ENCODE data around the gene RERG.
A peak's percentile ranks its signal among the peaks of the same experiment; 100 is the strongest.
"Not testable (repeated sequence)": the region's sequence is repeated elsewhere in the genome, so short reads cannot be mapped to it uniquely, and the experiment has no call there.

RERG gene

DNA sequence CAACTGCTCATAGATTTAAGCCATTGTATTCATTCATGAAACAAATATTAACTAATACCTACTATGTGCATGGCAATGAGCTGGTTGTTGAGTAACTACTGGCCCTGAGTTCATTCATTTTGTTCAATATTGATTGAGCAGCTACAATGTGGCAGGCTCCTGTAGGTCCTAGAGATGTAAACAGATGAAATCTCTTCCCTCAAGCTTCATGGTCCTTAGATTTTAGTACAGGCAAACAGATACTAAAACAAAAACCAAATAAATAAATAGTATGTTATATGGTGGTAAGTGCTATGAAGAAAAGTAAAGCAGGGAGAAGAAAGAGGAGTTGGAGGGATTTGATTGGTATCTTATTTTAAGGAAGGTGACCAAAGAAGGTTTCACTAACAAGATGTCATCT lies 77.8 kb downstream of the RERG start:
- DNase-seq (ENCODE audit: low read depth): no peak

- no peak for DNase-seq (ENCODE audit: low read depth)
Observed at GRCh38 chr12:15142711-15143110, 78.5 kb downstream of the RERG start.

DNA sequence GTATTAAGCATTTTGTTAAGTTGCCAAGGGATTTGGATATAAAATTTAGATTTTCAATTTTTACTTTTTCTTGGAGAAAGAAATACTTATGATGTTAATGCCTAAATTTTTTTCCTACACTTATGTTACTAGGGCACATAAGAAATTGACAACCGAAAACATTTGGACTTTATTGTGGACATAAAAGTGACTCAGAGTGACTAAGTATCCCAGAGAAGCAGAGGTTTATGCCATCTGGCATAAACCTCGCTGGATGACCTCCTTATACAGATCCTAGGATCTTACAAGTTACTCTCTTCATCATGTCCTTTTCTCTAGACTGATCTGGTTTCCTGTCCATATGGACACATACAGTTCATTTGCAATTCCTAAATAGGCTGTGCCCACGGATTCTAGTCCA lies 89.8 kb downstream of the RERG start:
- DNase-seq (ENCODE audit: low read depth): peak; percentile 84

GRCh38 chr12:15130541-15130940 lies 90.7 kb downstream of the RERG start:
- DNase-seq (ENCODE audit: low read depth): no peak

GRCh38 chr12:15123401-15123800 lies 97.8 kb downstream of the RERG start:
- DNase-seq (ENCODE audit: low read depth): no peak

GRCh38 chr12:15122344-15122743 lies 98.9 kb downstream of the RERG start:
- no peak for DNase-seq (ENCODE audit: low read depth)

DNA sequence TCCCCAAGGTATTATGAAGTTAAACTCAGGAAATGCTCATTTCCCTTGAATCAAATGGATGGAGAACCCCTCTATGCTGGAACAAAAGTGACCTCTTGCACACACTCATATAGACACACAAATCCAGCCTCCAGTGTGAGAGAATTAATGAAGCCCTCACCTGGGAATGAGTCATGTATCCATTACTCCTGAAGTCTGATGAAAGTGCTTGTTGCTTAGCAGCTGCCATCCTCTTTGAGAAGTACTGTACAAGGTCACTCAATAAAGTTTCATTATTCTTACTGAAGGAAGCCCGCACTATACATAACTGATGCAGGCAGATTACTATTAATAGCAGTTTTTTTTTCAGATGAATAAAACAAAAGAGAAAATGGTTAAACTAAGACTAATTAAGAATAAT lies 102.3 kb downstream of the RERG start:
- no peak for DNase-seq (ENCODE audit: low read depth)

- DNase-seq (ENCODE audit: low read depth): no peak
Observed at GRCh38 chr12:15116983-15117382, 104.2 kb downstream of the RERG start.

- DNase-seq (ENCODE audit: low read depth): no peak
Observed at GRCh38 chr12:15116086-15116485, 105.1 kb downstream of the RERG start.

DNA sequence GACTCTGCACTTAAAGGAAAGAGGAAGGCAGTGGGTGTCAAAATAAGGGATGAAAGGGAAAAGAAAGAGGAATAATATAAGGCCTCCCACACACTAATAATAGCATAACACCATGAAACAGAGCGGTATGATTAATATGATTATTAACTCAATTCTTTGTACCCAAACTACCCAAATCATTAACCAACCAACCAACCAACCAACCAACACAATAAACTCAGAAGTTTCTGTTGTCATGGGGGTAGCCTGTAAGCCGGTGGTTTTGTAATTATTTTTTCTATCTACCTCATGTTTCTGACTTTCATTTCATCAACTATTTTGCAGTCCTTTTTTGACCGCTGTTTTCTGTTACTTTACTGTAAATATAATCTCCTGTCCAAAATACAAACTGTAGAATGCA lies 105.8 kb downstream of the RERG start:
- no peak for DNase-seq (ENCODE audit: low read depth)

- DNase-seq (ENCODE audit: low read depth): no peak
Observed at GRCh38 chr12:15114501-15114900, 106.7 kb downstream of the RERG start.

DNA sequence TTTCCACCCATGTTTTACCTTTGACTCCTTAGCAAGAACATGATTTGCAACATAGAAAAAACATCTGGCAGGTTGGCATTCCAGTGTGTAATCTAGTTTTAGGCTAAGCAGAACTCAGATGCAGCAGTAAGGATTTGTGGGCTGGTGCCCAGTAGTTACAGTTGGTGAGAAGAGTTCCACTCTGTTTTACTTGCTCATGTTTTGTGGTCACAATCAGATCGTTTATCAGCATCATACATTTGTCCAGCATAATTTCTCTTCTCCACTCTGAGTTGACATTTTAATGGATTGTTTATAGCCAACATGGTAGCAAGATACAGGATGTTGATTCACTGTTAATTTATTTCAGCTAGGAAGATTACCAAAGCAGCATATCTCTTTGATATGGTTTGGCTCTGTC lies 128.4 kb downstream of the RERG start:
- DNase-seq (ENCODE audit: low read depth): no peak

DNA sequence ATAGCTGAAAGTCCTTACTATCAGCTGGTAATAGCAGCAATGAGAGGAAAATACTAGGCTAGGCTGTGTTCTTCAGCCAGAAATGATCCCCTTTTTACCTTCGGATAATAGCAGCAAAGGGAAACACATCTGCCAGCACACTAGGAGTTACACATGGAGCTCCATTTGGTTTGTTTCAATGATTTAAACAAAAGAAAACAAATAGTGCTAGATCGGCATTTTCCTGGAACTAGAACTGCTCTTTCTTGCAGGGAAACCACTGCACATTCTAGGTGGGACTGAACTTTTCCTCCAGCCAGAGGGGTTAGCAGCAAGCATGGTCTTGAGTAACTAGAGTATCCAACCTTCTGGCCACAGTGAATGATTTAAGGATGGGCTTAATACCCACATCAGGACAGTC lies 130.8 kb downstream of the RERG start:
- DNase-seq (ENCODE audit: low read depth): no peak

DNA sequence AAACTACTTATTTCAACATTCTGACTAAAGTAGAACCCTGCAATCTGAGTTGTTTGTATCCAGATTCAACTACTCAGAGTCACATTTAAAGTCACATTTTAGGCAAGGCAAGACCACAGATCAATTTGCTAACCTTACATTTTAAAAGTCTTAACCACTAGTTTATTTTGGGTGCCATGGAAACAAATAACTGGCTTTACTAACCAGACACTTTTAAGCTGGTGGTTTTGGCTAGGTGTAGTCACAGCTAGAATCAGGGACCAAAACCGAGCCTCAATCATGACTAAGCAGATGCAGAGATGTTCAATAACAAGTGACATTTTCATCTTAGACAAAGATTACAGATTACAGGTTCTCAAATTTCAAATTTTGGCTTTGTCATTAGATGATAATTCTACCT lies 133.1 kb downstream of the RERG start:
- DNase-seq (ENCODE audit: low read depth): peak; percentile 8

GRCh38 chr12:15077751-15078150 lies 143.5 kb downstream of the RERG start:
- not testable (repeated sequence) for DNase-seq (ENCODE audit: low read depth)

- no peak for DNase-seq (ENCODE audit: low read depth)
Observed at GRCh38 chr12:15074351-15074750, 146.9 kb downstream of the RERG start.

GRCh38 chr12:15059123-15059522 lies 162.1 kb downstream of the RERG start:
- DNase-seq (ENCODE audit: low read depth): no peak
